ENCODE data around the gene SCARB1.

SCARB1 gene

GRCh38 chr12:124777399-124778372 lies 86.0 kb downstream of the SCARB1 start:
- no peak for DNase-seq (ENCODE audit: low read depth in 1 of 2, low spot score in 1 of 2)

- DNase-seq (ENCODE audit: low read depth in 1 of 2, low spot score in 1 of 2) = no peak
Measured at GRCh38 chr12:124776125-124776513, 87.5 kb downstream of the SCARB1 start.

- peak; percentile 58 to 78 for DNase-seq (ENCODE audit: low read depth in 1 of 2, low spot score in 1 of 2)
Measured at GRCh38 chr12:124774462-124775167, 89.0 kb downstream of the SCARB1 start.

- no peak for DNase-seq (ENCODE audit: low read depth in 1 of 2, low spot score in 1 of 2)
Measured at GRCh38 chr12:124774054-124774461, 89.6 kb downstream of the SCARB1 start.

- DNase-seq (ENCODE audit: low read depth in 1 of 2, low spot score in 1 of 2) = no peak
Measured at GRCh38 chr12:124772289-124773170, 91.1 kb downstream of the SCARB1 start.

GRCh38 chr12:124771462-124772288 lies 92.0 kb downstream of the SCARB1 start:
- peak; percentile 76 to 79 for DNase-seq (ENCODE audit: low read depth in 1 of 2, low spot score in 1 of 2)

GRCh38 chr12:124770728-124771127 lies 92.9 kb downstream of the SCARB1 start:
- no peak for DNase-seq (ENCODE audit: low read depth in 1 of 2, low spot score in 1 of 2)

- no peak for DNase-seq (ENCODE audit: low read depth in 1 of 2, low spot score in 1 of 2)
Measured at GRCh38 chr12:124769881-124770512, 93.7 kb downstream of the SCARB1 start.

- DNase-seq (ENCODE audit: low read depth in 1 of 2, low spot score in 1 of 2) = no peak
Measured at GRCh38 chr12:124769163-124769530, 94.5 kb downstream of the SCARB1 start.

GRCh38 chr12:124768452-124769162 lies 95.1 kb downstream of the SCARB1 start:
- no peak for DNase-seq (ENCODE audit: low read depth in 1 of 2, low spot score in 1 of 2)

- peak; percentile 83 for DNase-seq (ENCODE audit: low read depth in 1 of 2, low spot score in 1 of 2)
Measured at GRCh38 chr12:124767066-124767821, 96.4 kb downstream of the SCARB1 start.

GRCh38 chr12:124766727-124767065 lies 97.0 kb downstream of the SCARB1 start:
- no peak for DNase-seq (ENCODE audit: low read depth in 1 of 2, low spot score in 1 of 2)

- DNase-seq (ENCODE audit: low read depth in 1 of 2, low spot score in 1 of 2) = no peak
Measured at GRCh38 chr12:124765581-124766489, 97.8 kb downstream of the SCARB1 start.

GRCh38 chr12:124764870-124765580 lies 98.6 kb downstream of the SCARB1 start:
- DNase-seq (ENCODE audit: low read depth in 1 of 2, low spot score in 1 of 2) = no peak

GRCh38 chr12:124764451-124764850 lies 99.2 kb downstream of the SCARB1 start:
- no peak for DNase-seq (ENCODE audit: low read depth in 1 of 2, low spot score in 1 of 2)

- no peak for DNase-seq (ENCODE audit: low read depth in 1 of 2, low spot score in 1 of 2)
Measured at GRCh38 chr12:124763594-124763979, 100.1 kb downstream of the SCARB1 start.
